Glutamatergic neuron (in vitro differentiated cells): ENCODE measurements around the gene ZCCHC4. TPM values are rescaled to one million over a fixed set of nuclear protein-coding genes. Genes with fewer than 3 reads are reported as not detected.

Experiments
- DNase-seq: peaks from one replicate; pipeline ENCODE4 v3.0.0; 2022
- H3K27ac Mint-ChIP-seq: one replicate; pipeline ENCODE4 v1.8.0; 2020; ENCODE audit warnings: mild to moderate bottlenecking, mixed read lengths, inconsistent platforms; ENCODE audit not compliant: unreplicated experiment
- H3K27me3 Mint-ChIP-seq: one replicate; pipeline ENCODE4 v1.8.0; 2020; ENCODE audit warnings: mild to moderate bottlenecking, moderate library complexity, mixed read lengths, inconsistent platforms; ENCODE audit not compliant: unreplicated experiment
- H3K36me3 Mint-ChIP-seq: one replicate; pipeline ENCODE4 v1.8.0; 2020; ENCODE audit warnings: mild to moderate bottlenecking, mixed read lengths, inconsistent platforms; ENCODE audit not compliant: unreplicated experiment
- H3K4me1 Mint-ChIP-seq: one replicate; pipeline ENCODE4 v1.8.0; 2020; ENCODE audit warnings: mild to moderate bottlenecking, low read depth, mixed read lengths, inconsistent platforms; ENCODE audit not compliant: unreplicated experiment
- H3K4me3 Mint-ChIP-seq: one replicate; pipeline ENCODE4 v1.8.0; 2020; ENCODE audit warnings: mild to moderate bottlenecking, mixed read lengths, inconsistent platforms; ENCODE audit not compliant: unreplicated experiment
- H3K9me3 Mint-ChIP-seq: one replicate; pipeline ENCODE4 v1.8.0; 2020; ENCODE audit warnings: mild to moderate bottlenecking, moderate library complexity, mixed read lengths, inconsistent platforms; ENCODE audit not compliant: unreplicated experiment
- total RNA-seq: library from RNA; stranded (reverse); fragmentation: NEBNext Ultra II Directional; extraction: Animal tissue kit (Norgen Biotek cat#: 25700); gene quantifications from one replicate; pipeline ENCODE4 v1.2.1, GENCODE V29; 2021; ENCODE audit not compliant: unreplicated experiment
- TF ChIP-seq, protein P1 (sequence below): fragments of 200-600 bp; sonication (generic); IDR thresholded peaks from one replicate; pipeline ENCODE4 v1.5.0; 2021; ENCODE audit not compliant: partially characterized antibody, unreplicated experiment

The ZCCHC4 gene
- total RNA-seq, 1 donor from 2014 or later = 7.4 TPM

DNA sequence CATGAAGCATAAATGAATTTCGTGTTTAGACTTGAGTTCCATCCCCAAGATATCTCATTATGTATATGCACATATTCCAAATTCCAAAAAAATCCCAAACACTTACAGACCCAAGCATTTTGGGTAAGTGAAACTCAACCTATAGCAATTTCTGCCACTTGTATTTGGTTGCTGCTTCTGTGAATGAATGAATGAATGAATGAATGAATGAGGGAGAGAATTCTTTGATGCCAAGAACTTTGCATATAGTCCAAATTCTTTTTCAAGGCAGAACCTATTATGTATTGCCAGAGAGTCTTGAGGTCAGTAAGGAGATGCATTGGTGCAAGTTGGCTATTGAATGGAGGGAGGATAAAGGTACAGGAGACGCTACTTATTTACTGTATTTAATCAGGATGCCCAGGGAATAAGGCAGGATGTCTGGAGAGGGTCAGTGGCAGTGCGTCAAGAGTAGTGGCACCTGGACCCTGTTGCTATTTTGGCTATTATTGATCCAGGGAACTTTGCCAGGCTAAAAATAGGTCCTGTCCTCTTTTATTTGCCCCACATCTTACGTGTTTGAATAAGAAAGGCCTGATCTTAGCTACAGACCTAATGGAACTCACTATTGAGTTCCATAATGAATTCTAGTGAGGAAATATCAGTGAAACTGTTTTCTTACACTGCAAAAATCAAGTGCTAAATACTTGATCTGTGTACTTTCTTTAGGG lies 98.4 kb downstream of the ZCCHC4 start:
- Mint-ChIP-seq H3K27me3 (no peaks in the 10 kb centered on the region), H3K9me3 (no peaks in the 10 kb centered on the region), H3K36me3 (peaks cover 7% of the 10 kb centered on the region), H3K27ac (no peak overlapping the region), H3K4me1 (no peaks in the 10 kb centered on the region), H3K4me3 (no peak overlapping the region)
- TF ChIP-seq, protein P1, sequence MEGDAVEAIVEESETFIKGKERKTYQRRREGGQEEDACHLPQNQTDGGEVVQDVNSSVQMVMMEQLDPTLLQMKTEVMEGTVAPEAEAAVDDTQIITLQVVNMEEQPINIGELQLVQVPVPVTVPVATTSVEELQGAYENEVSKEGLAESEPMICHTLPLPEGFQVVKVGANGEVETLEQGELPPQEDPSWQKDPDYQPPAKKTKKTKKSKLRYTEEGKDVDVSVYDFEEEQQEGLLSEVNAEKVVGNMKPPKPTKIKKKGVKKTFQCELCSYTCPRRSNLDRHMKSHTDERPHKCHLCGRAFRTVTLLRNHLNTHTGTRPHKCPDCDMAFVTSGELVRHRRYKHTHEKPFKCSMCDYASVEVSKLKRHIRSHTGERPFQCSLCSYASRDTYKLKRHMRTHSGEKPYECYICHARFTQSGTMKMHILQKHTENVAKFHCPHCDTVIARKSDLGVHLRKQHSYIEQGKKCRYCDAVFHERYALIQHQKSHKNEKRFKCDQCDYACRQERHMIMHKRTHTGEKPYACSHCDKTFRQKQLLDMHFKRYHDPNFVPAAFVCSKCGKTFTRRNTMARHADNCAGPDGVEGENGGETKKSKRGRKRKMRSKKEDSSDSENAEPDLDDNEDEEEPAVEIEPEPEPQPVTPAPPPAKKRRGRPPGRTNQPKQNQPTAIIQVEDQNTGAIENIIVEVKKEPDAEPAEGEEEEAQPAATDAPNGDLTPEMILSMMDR = no peak
- DNase-seq = no peak

DNA sequence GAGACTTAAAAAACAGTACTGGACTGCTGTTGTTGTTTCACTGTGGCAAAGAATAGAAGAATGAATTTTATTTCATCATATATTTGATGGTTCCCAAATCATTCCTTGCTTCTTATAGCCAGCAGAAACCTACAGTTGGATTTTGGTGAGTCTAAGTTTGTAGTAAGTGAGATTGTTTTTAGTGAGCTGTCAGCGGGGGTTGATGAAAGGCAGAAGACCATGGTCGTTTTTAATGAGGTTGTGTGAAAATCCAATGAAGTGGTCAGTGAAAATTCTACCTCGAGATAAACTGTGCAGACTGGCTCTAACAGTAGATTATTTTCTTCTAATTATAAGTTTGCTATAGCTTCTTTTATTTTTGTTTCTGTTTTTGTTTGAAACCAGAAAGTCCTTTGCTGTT lies 100.7 kb downstream of the ZCCHC4 start:
- no peak overlapping the region for H3K27ac Mint-ChIP-seq
- H3K4me1 Mint-ChIP-seq = no peaks in the 10 kb centered on the region
- H3K9me3 Mint-ChIP-seq = no peaks in the 10 kb centered on the region
- no peak for DNase-seq
- TF ChIP-seq, protein P1 = no peak
- no peak overlapping the region for H3K4me3 Mint-ChIP-seq
- H3K27me3 Mint-ChIP-seq = no peaks in the 10 kb centered on the region
- peaks cover 7% of the 10 kb centered on the region for H3K36me3 Mint-ChIP-seq

DNA sequence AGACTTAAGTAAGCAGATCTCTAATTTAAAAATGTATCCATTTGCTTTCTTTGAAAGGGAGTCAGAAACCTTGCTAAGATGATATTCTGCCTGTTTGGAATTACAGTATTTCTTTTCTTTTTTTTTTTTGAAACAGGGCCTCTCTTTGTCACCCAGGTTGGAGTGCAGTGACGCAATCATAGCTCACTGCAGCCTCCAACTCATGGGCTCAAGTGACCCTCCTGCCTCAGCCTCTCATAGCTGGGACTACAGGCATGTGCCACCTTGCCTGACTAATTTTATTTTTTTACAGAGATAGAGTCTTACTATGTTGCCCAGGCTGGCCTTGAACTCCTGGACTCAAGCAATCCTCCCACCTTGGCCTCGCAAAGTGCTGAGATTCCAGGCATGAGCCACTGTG lies 104.4 kb downstream of the ZCCHC4 start:
- Mint-ChIP-seq H3K27ac (no peak overlapping the region), H3K4me3 (no peak overlapping the region), H3K9me3 (no peaks in the 10 kb centered on the region), H3K4me1 (no peaks in the 10 kb centered on the region), H3K27me3 (no peaks in the 10 kb centered on the region), H3K36me3 (no peaks in the 10 kb centered on the region)
- TF ChIP-seq, protein P1 = no peak
- DNase-seq = no peak

Other genes with a start within 250 kb of the ZCCHC4 start
- 11.7 TPM for gene SEPSECS, start 152.3 kb upstream of the ZCCHC4 start, total RNA-seq
- gene PI4K2B, start 78.7 kb upstream of the ZCCHC4 start, total RNA-seq = 2.9 TPM
- 41.3 TPM for gene ANAPC4, start 64.5 kb downstream of the ZCCHC4 start, total RNA-seq